Measurements from ENCODE around the gene PDP2.

Gene PDP2

GRCh38 chr16:66880288-66881013 lies at the start of gene PDP2:
Gene PDP2 (plus strand): TSS chr16:66880515. CDS start chr16:66884285, 3,770 bp downstream.
- Histone ChIP-seq H3K36me3 (ENCODE audit: control insufficient read depth, insufficient read depth, low read length) (peaks cover 11% of the 10 kb centered on the region), H3K4me3 (replicated peaks; ENCODE audit: low read depth, low read length) (peak within 1 kb of the TSS; percentile 94), H3K27me3 (replicated peaks; ENCODE audit: control insufficient read depth, insufficient read depth, low read length) (no peaks in the 10 kb centered on the region)
- DNase-seq (ENCODE audit: extremely low read depth, insufficient read length) = peak; percentile 89
- no peak for TF ChIP-seq CTCF (IDR thresholded peaks at IDR 0.05; ENCODE audit: insufficient read depth, low read length, poor library complexity, severe bottlenecking)

DNA sequence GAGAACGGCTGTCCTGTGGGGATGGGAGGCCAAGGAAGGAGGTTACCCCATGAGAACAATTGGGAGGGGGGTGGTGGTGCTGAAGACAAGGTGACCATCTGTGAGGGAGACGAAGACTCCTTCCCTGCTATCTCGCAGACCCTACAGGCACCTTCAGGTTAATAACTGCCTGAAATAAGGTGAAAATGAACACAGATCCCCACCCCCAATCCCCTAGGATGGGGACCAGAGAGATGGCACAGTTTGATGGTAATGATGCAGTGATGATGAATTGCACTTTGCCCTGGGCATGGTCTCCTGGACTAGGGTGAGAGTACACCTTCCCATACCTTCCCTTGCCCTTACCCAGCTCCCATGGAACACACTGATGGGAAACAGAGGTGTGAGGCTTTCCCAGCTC lies 48.1 kb upstream of the PDP2 start:
- no peak overlapping the region for H3K4me3 ChIP-seq (replicated peaks; ENCODE audit: low read depth, low read length)
- no peaks in the 10 kb centered on the region for H3K27me3 ChIP-seq (replicated peaks; ENCODE audit: control insufficient read depth, insufficient read depth, low read length)
- TF ChIP-seq CTCF (IDR thresholded peaks at IDR 0.05; ENCODE audit: insufficient read depth, low read length, poor library complexity, severe bottlenecking) = no peak
- H3K36me3 ChIP-seq (ENCODE audit: control insufficient read depth, insufficient read depth, low read length) = no peaks in the 10 kb centered on the region
- DNase-seq (ENCODE audit: extremely low read depth, insufficient read length) = no peak

GRCh38 chr16:66832661-66833305 lies 47.5 kb upstream of the PDP2 start:
- DNase-seq (ENCODE audit: extremely low read depth, insufficient read length) = no peak
- H3K4me3 ChIP-seq (replicated peaks; ENCODE audit: low read depth, low read length) = no peak overlapping the region
- no peaks in the 10 kb centered on the region for H3K36me3 ChIP-seq (ENCODE audit: control insufficient read depth, insufficient read depth, low read length)
- H3K27me3 ChIP-seq (replicated peaks; ENCODE audit: control insufficient read depth, insufficient read depth, low read length) = no peaks in the 10 kb centered on the region
- TF ChIP-seq CTCF (IDR thresholded peaks at IDR 0.05; ENCODE audit: insufficient read depth, low read length, poor library complexity, severe bottlenecking) = no peak

DNA sequence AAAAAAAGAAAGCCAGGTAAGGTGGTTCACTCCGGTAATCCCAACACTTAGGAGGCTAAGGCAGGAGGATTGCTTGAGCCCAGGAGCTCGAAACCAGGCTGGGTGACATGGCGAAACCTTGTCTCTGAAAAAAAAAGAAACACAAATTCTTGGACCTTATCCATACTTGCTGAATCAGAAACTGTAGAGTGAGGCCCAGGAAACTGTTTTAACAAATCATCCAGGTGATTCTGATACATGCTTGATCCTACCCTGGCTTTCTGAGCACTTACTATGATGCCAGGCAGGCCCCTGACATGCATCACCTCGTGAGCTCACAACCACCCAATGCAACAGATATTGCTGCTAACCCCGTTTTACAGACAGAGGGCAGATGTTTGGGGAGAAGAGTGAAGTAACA lies 45.6 kb upstream of the PDP2 start:
- Histone ChIP-seq H3K36me3 (ENCODE audit: control insufficient read depth, insufficient read depth, low read length) (no peaks in the 10 kb centered on the region), H3K4me3 (replicated peaks; ENCODE audit: low read depth, low read length) (no peak overlapping the region), H3K27me3 (replicated peaks; ENCODE audit: control insufficient read depth, insufficient read depth, low read length) (no peaks in the 10 kb centered on the region)
- no peak for TF ChIP-seq CTCF (IDR thresholded peaks at IDR 0.05; ENCODE audit: insufficient read depth, low read length, poor library complexity, severe bottlenecking)
- DNase-seq (ENCODE audit: extremely low read depth, insufficient read length) = no peak

GRCh38 chr16:66840883-66841282 lies 39.4 kb upstream of the PDP2 start:
- Histone ChIP-seq H3K4me3 (replicated peaks; ENCODE audit: low read depth, low read length) (no peak overlapping the region), H3K27me3 (replicated peaks; ENCODE audit: control insufficient read depth, insufficient read depth, low read length) (no peaks in the 10 kb centered on the region; the same call in 1 of the 2 replicates), H3K36me3 (ENCODE audit: control insufficient read depth, insufficient read depth, low read length) (no peaks in the 10 kb centered on the region)
- no peak for DNase-seq (ENCODE audit: extremely low read depth, insufficient read length)
- no peak for TF ChIP-seq CTCF (IDR thresholded peaks at IDR 0.05; ENCODE audit: insufficient read depth, low read length, poor library complexity, severe bottlenecking)

All from GM06990 (cell line).